ENCODE data around the gene NOP14.

The NOP14 gene

GRCh38 chr4:2971275-2971674 is 8.1 kb upstream of the NOP14 start:
- TF ChIP-seq CTCF (IDR thresholded peaks at IDR 0.05) (no peak), ZFX (IDR thresholded peaks at IDR 0.05; ENCODE audit: borderline replicate concordance) (no peak)
- H3K27ac ChIP-seq = no peak overlapping the region

- TF ChIP-seq ZFX (IDR thresholded peaks at IDR 0.05; ENCODE audit: borderline replicate concordance) = no peak
- TF ChIP-seq CTCF (IDR thresholded peaks at IDR 0.05) = no peak
- H3K27ac ChIP-seq = no peak overlapping the region
These were observed 5.2 kb upstream of the NOP14 start for GRCh38 chr4:2968381-2968780.

- no peak for TF ChIP-seq ZFX (IDR thresholded peaks at IDR 0.05; ENCODE audit: borderline replicate concordance)
- no peak for TF ChIP-seq CTCF (IDR thresholded peaks at IDR 0.05)
- H3K27ac ChIP-seq = no peak overlapping the region
These were observed 2.1 kb upstream of the NOP14 start for GRCh38 chr4:2965262-2965661.

GRCh38 chr4:2964706-2965258 is 1.6 kb upstream of the NOP14 start:
- no peak overlapping the region for H3K27ac ChIP-seq
- TF ChIP-seq CTCF (IDR thresholded peaks at IDR 0.05) (no peak), ZFX (IDR thresholded peaks at IDR 0.05; ENCODE audit: borderline replicate concordance) (no peak)

GRCh38 chr4:2963966-2964471 is 813 bp upstream of the NOP14 start:
- peak overlapping the region; percentile 78 for H3K27ac ChIP-seq
- no peak for TF ChIP-seq CTCF (IDR thresholded peaks at IDR 0.05)
- no peak for TF ChIP-seq ZFX (IDR thresholded peaks at IDR 0.05; ENCODE audit: borderline replicate concordance)

GRCh38 chr4:2962614-2963174 is 512 bp downstream of the NOP14 start:
- peak overlapping the region; percentile 78 for H3K27ac ChIP-seq
- TF ChIP-seq ZFX (IDR thresholded peaks at IDR 0.05; ENCODE audit: borderline replicate concordance) (no peak), CTCF (IDR thresholded peaks at IDR 0.05) (no peak)

GRCh38 chr4:2961811-2962441 is 1.3 kb downstream of the NOP14 start:
- peak overlapping the region; percentile 78 for H3K27ac ChIP-seq
- TF ChIP-seq CTCF (IDR thresholded peaks at IDR 0.05) = no peak

Measured in 22Rv1 (cell line).